Measurements from ENCODE around the gene KIAA1614.

KIAA1614 gene

DNA sequence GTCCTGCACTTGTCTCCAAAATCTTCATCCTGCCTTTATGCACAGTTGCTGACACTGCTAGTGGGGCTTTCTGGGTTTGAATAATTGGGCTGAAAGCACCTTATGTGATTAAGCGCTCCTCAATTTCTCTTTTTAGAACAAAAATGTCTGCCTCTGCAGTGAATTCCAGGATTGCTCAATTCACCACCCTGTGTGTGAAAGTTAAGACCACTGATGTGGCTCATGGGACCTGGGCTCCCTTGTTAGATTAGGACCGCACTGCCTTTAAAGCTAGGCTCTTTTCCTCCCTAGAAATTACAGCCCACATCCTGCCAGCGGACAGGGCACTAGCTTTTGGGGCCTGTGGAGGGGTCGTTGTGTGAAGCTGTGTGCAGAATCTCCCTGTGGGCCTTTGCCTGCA is 18.8 kb downstream of the KIAA1614 start:
- Histone ChIP-seq H3K9me3 (replicated peaks; ENCODE audit: insufficient read depth, low read length) (no peaks in the 10 kb centered on the region), H2AFZ (ENCODE audit: low read length) (no peak overlapping the region), H3K9ac (ENCODE audit: low read length) (no peak overlapping the region), H3K79me2 (ENCODE audit: low read length) (no peaks in the 10 kb centered on the region), H3K27me3 (replicated peaks; ENCODE audit: insufficient read depth, low read length) (no peaks in the 10 kb centered on the region), H4K20me1 (ENCODE audit: insufficient read depth, low read length) (no peaks in the 10 kb centered on the region), H3K36me3 (replicated peaks; ENCODE audit: insufficient read depth, low read length) (no peaks in the 10 kb centered on the region), H3K4me3 (ENCODE audit: low read length) (no peak overlapping the region), H3K4me1 (ENCODE audit: low read length) (no peaks in the 10 kb centered on the region), H3K27ac (ENCODE audit: low read length) (no peak overlapping the region), H3F3A (ENCODE audit: insufficient read depth, low read length) (no peaks in the 10 kb centered on the region), H3K9me2 (replicated peaks; ENCODE audit: insufficient read depth, low read length) (no peaks in the 10 kb centered on the region), H3K4me2 (ENCODE audit: low read depth, low read length) (no peak overlapping the region)
- DNase-seq = no peak
- TF ChIP-seq, protein P1, sequence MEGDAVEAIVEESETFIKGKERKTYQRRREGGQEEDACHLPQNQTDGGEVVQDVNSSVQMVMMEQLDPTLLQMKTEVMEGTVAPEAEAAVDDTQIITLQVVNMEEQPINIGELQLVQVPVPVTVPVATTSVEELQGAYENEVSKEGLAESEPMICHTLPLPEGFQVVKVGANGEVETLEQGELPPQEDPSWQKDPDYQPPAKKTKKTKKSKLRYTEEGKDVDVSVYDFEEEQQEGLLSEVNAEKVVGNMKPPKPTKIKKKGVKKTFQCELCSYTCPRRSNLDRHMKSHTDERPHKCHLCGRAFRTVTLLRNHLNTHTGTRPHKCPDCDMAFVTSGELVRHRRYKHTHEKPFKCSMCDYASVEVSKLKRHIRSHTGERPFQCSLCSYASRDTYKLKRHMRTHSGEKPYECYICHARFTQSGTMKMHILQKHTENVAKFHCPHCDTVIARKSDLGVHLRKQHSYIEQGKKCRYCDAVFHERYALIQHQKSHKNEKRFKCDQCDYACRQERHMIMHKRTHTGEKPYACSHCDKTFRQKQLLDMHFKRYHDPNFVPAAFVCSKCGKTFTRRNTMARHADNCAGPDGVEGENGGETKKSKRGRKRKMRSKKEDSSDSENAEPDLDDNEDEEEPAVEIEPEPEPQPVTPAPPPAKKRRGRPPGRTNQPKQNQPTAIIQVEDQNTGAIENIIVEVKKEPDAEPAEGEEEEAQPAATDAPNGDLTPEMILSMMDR (IDR thresholded peaks at IDR 0.05; ENCODE audit: low read length) = no peak
- no peak for TF ChIP-seq EZH2 (optimal IDR thresholded peaks at IDR 0.05; ENCODE audit: low read depth, low read length)
- no peak for TF ChIP-seq EZH2phosphoT487 (IDR thresholded peaks at IDR 0.05; ENCODE audit: low read length)

DNA sequence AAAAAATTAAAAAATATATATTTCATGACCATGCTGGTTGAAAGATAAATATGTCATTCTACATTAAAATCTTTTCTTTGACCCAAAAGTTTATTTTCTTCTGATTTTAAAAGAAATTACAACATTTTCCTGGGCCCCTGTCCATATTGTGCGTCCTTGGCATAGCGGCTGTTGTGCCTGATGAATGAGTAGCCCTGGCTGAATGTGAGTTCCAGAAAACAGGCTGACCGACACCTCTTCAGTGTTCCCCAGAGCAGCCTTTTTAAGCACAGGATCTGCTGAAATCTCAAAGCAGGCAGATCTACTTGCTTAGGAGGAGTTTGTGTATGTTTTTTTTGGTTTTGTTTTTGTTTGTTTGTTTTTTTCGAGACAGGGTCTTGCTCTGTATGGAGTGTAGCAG is 19.7 kb downstream of the KIAA1614 start:
- no peak overlapping the region for H3K9ac ChIP-seq (ENCODE audit: low read length)
- no peak for DNase-seq
- no peaks in the 10 kb centered on the region for H3K79me2 ChIP-seq (ENCODE audit: low read length)
- H3K4me3 ChIP-seq (ENCODE audit: low read length) = no peak overlapping the region
- TF ChIP-seq EZH2phosphoT487 (IDR thresholded peaks at IDR 0.05; ENCODE audit: low read length) = no peak
- TF ChIP-seq, protein P1 (IDR thresholded peaks at IDR 0.05; ENCODE audit: low read length) = no peak
- no peak for TF ChIP-seq EZH2 (optimal IDR thresholded peaks at IDR 0.05; ENCODE audit: low read depth, low read length)
- no peaks in the 10 kb centered on the region for H3K9me2 ChIP-seq (replicated peaks; ENCODE audit: insufficient read depth, low read length)
- H3K4me2 ChIP-seq (ENCODE audit: low read depth, low read length) = no peak overlapping the region
- no peaks in the 10 kb centered on the region for H4K20me1 ChIP-seq (ENCODE audit: insufficient read depth, low read length)
- no peaks in the 10 kb centered on the region for H3K9me3 ChIP-seq (replicated peaks; ENCODE audit: insufficient read depth, low read length)
- no peaks in the 10 kb centered on the region for H3K4me1 ChIP-seq (ENCODE audit: low read length)
- no peaks in the 10 kb centered on the region for H3F3A ChIP-seq (ENCODE audit: insufficient read depth, low read length)
- no peak overlapping the region for H2AFZ ChIP-seq (ENCODE audit: low read length)
- H3K36me3 ChIP-seq (replicated peaks; ENCODE audit: insufficient read depth, low read length) = no peaks in the 10 kb centered on the region
- H3K27me3 ChIP-seq (replicated peaks; ENCODE audit: insufficient read depth, low read length) = no peaks in the 10 kb centered on the region
- no peak overlapping the region for H3K27ac ChIP-seq (ENCODE audit: low read length)

- Histone ChIP-seq H3K4me2 (ENCODE audit: low read depth, low read length) (no peak overlapping the region), H4K20me1 (ENCODE audit: insufficient read depth, low read length) (no peaks in the 10 kb centered on the region), H2AFZ (ENCODE audit: low read length) (no peak overlapping the region), H3K4me3 (ENCODE audit: low read length) (no peak overlapping the region), H3F3A (ENCODE audit: insufficient read depth, low read length) (no peaks in the 10 kb centered on the region), H3K9me3 (replicated peaks; ENCODE audit: insufficient read depth, low read length) (no peaks in the 10 kb centered on the region), H3K9me2 (replicated peaks; ENCODE audit: insufficient read depth, low read length) (no peaks in the 10 kb centered on the region), H3K79me2 (ENCODE audit: low read length) (no peaks in the 10 kb centered on the region), H3K36me3 (replicated peaks; ENCODE audit: insufficient read depth, low read length) (no peaks in the 10 kb centered on the region), H3K27ac (ENCODE audit: low read length) (no peak overlapping the region), H3K27me3 (replicated peaks; ENCODE audit: insufficient read depth, low read length) (no peaks in the 10 kb centered on the region), H3K4me1 (ENCODE audit: low read length) (no peaks in the 10 kb centered on the region), H3K9ac (ENCODE audit: low read length) (no peak overlapping the region)
- TF ChIP-seq, protein P1 (IDR thresholded peaks at IDR 0.05; ENCODE audit: low read length) = no peak
- no peak for TF ChIP-seq EZH2phosphoT487 (IDR thresholded peaks at IDR 0.05; ENCODE audit: low read length)
- TF ChIP-seq EZH2 (optimal IDR thresholded peaks at IDR 0.05; ENCODE audit: low read depth, low read length) = no peak
- DNase-seq = no peak
Measured at GRCh38 chr1:180933141-180933540, 20.4 kb downstream of the KIAA1614 start.

Data from MM.1S (cell line).